Fibroblast of lung (primary cell): Measurements from ENCODE around the gene RTKN. TPM values are rescaled to one million over a fixed set of nuclear protein-coding genes. Genes with fewer than 3 reads are reported as not detected.

Source experiments
- DNase-seq, 2 donors: peaks; one replicate each; pipeline versions ENCODE4 v3.0.0 to v3.0.0-alpha.2; 2010; ENCODE audit warnings: low read depth in 2 of 2
- H2AFZ ChIP-seq: 2 replicates; pipeline ENCODE4 v1.5.1; 2012; ENCODE audit warnings: low read length, control low read depth, inconsistent platforms
- H3K27ac ChIP-seq: 2 replicates; pipeline ENCODE4 v1.5.1; 2011; ENCODE audit warnings: low read length, control low read depth; ENCODE audit not compliant: insufficient read depth
- H3K27me3 ChIP-seq: 2 replicates; pipeline ENCODE4 v1.5.1; 2011; ENCODE audit warnings: mild to moderate bottlenecking, low read length; ENCODE audit not compliant: control insufficient read depth, insufficient read depth
- H3K36me3 ChIP-seq: 2 replicates; pipeline ENCODE4 v1.5.1; 2011; ENCODE audit warnings: low read length; ENCODE audit not compliant: control insufficient read depth, insufficient read depth
- H3K4me1 ChIP-seq: 2 replicates; pipeline ENCODE4 v1.5.1; 2011; ENCODE audit warnings: low read length; ENCODE audit not compliant: control insufficient read depth, insufficient read depth; ENCODE audit errors: extremely low read depth
- H3K4me2 ChIP-seq: 2 replicates; pipeline ENCODE4 v1.5.1; 2011; ENCODE audit warnings: low read length, control low read depth; ENCODE audit not compliant: insufficient read depth; ENCODE audit errors: extremely low read depth
- H3K4me3 ChIP-seq, 4 experiments: fragments of 200-600 bp in 1 of 4; sonication (generic) in 1 of 4; replicated peaks in 1 of 4; 2 replicates each; pipeline ENCODE4 v1.5.1; 2011 to 2016; ENCODE audit warnings: low read length in 4 of 4, low read depth in 3 of 4, mild to moderate bottlenecking in 3 of 4, control low read depth in 2 of 4, inconsistent platforms in 1 of 4, mixed read lengths in 1 of 4; ENCODE audit not compliant: insufficient read depth in 1 of 4; ENCODE audit errors: control extremely low read depth in 1 of 4
- H3K79me2 ChIP-seq: 2 replicates; pipeline ENCODE4 v1.5.1; 2012; ENCODE audit warnings: mild to moderate bottlenecking, low read length, inconsistent platforms; ENCODE audit not compliant: control insufficient read depth, insufficient read depth
- H3K9ac ChIP-seq: 2 replicates; pipeline ENCODE4 v1.5.1; 2011; ENCODE audit warnings: mild to moderate bottlenecking, low read length, control low read depth; ENCODE audit not compliant: insufficient read depth
- H3K9me3 ChIP-seq: 2 replicates; pipeline ENCODE4 v1.5.1; 2012; ENCODE audit warnings: low read depth, low read length; ENCODE audit not compliant: control insufficient read depth, insufficient read depth
- H4K20me1 ChIP-seq: 2 replicates; pipeline ENCODE4 v1.5.1; 2011; ENCODE audit warnings: low read length; ENCODE audit not compliant: control insufficient read depth, insufficient read depth; ENCODE audit errors: extremely low read depth
- CTCF ChIP-seq, 2 donors: IDR thresholded peaks in 1 of 2; conservative IDR thresholded peaks in 1 of 2; 1 replicate in 1 of 2; 2 replicates in 1 of 2; pipeline ENCODE4 v1.5.1; 2011 to 2012; ENCODE audit warnings: low read length in 2 of 2, control low read depth in 1 of 2, inconsistent platforms in 1 of 2, low read depth in 1 of 2, mild to moderate bottlenecking in 1 of 2
- EZH2 ChIP-seq: IDR thresholded peaks from 2 replicates; pipeline ENCODE4 v1.5.1; 2012; ENCODE audit warnings: low read length, control low read depth, mild to moderate bottlenecking; ENCODE audit errors: missing control alignments
- polyA minus RNA-seq: library from RNA; depleted of rRNA, polyadenylated mRNA; stranded (reverse); fragments of >200 nt; gene quantifications from 2 replicates; pipeline ENCODE4 v1.2.3, GENCODE V29; 2011; ENCODE audit warnings: low replicate concordance
- polyA plus RNA-seq, 2 donors: library from polyadenylated mRNA; depleted of rRNA in 1 of 2; stranded (reverse) in 1 of 2; unstranded in 1 of 2; fragments of >200 nt; gene quantifications; 2 replicates each; pipeline ENCODE4 v1.2.1, GENCODE V29; 2011 to 2012; ENCODE audit warnings: missing spikeins in 1 of 2
- total RNA-seq: library from RNA; depleted of rRNA; stranded (reverse); fragments of >200 nt; gene quantifications from 2 replicates; pipeline ENCODE4 v1.2.1, GENCODE V29; 2014

The RTKN gene
- 11.8 and 16.0 TPM in 2 replicates for total RNA-seq
- polyA plus RNA-seq, result 8.3 and 10.0 TPM in 2 replicates
- 8.2 and 11.3 TPM in 2 replicates for polyA plus RNA-seq (2012)
- 10.6 and 20.2 TPM in 2 replicates for polyA minus RNA-seq

GRCh38 chr2:74441690-74442482 is at the start of gene RTKN:
RTKN (minus strand) TSS chr2:74441937; CDS start chr2:74441816, 121 bp downstream.
- H3K4me1 ChIP-seq, result peaks cover 12% of the 10 kb centered on the region
- no peaks in the 10 kb centered on the region for H3K27me3 ChIP-seq
- H3K79me2 ChIP-seq, result no peaks in the 10 kb centered on the region
- no peaks in the 10 kb centered on the region for H4K20me1 ChIP-seq
- no peak for TF ChIP-seq CTCF (conservative IDR thresholded peaks at IDR 0.05 in 1 of 2, IDR thresholded peaks at IDR 0.05 in 1 of 2; ENCODE audit: low read depth in 1 of 2, low read length in 2 of 2)
- TF ChIP-seq EZH2, result no peak
- H3K36me3 ChIP-seq, result no peaks in the 10 kb centered on the region
- peak within 1 kb of the TSS; percentile 27 for H2AFZ ChIP-seq
- peak within 1 kb of the TSS; percentile 99 for H3K4me2 ChIP-seq
- no peak within 1 kb of the TSS for H3K27ac ChIP-seq
- no peaks in the 10 kb centered on the region for H3K9me3 ChIP-seq
- no peak for DNase-seq
- no peak within 1 kb of the TSS for H3K9ac ChIP-seq
- H3K4me3 ChIP-seq, result peak within 1 kb of the TSS in 2 of 4 experiments; percentile 18 to 84

- Histone ChIP-seq H3K4me3 (no peak overlapping the region), H3K79me2 (no peaks in the 10 kb centered on the region), H3K9ac (no peak overlapping the region), H4K20me1 (no peaks in the 10 kb centered on the region), H2AFZ (no peak overlapping the region), H3K9me3 (no peaks in the 10 kb centered on the region), H3K27me3 (no peaks in the 10 kb centered on the region), H3K4me1 (peaks cover 3% of the 10 kb centered on the region), H3K4me2 (no peak overlapping the region), H3K36me3 (peaks cover 20% of the 10 kb centered on the region), H3K27ac (no peak overlapping the region)
- TF ChIP-seq EZH2 (no peak), CTCF (conservative IDR thresholded peaks at IDR 0.05 in 1 of 2, IDR thresholded peaks at IDR 0.05 in 1 of 2; ENCODE audit: low read depth in 1 of 2, low read length in 2 of 2) (no peak)
- DNase-seq, result no peak
Measured at GRCh38 chr2:74489906-74490305, 48.2 kb upstream of the RTKN start.

- H3K9ac ChIP-seq, result no peak overlapping the region
Measured at GRCh38 chr2:74488643-74489481, 47.1 kb upstream of the RTKN start.

More at GRCh38 chr2:74488643-74489481, 47.1 kb upstream of the RTKN start:
- Histone ChIP-seq H3K4me2 (no peak overlapping the region), H3K27ac (no peak overlapping the region), H3K4me3 (no peak overlapping the region), H3K36me3 (peaks cover 20% of the 10 kb centered on the region), H3K27me3 (no peaks in the 10 kb centered on the region), H3K4me1 (peaks cover 3% of the 10 kb centered on the region), H3K9me3 (no peaks in the 10 kb centered on the region), H4K20me1 (no peaks in the 10 kb centered on the region), H3K79me2 (no peaks in the 10 kb centered on the region), H2AFZ (no peak overlapping the region)
- DNase-seq, result no peak
- TF ChIP-seq EZH2, result no peak
- TF ChIP-seq CTCF (conservative IDR thresholded peaks at IDR 0.05 in 1 of 2, IDR thresholded peaks at IDR 0.05 in 1 of 2; ENCODE audit: low read depth in 1 of 2, low read length in 2 of 2), result no peak
